Parathyroid adenoma (tissue), 2 donors: ENCODE data around the gene RCBTB1.
A peak's percentile ranks its signal among the peaks of the same experiment; 100 is the strongest.
"Not testable (repeated sequence)": the region's sequence is repeated elsewhere in the genome, so short reads cannot be mapped to it uniquely, and the experiment has no call there.

ENCODE experiments used
- H2AFZ ChIP-seq: fragments of 300-600 bp; sonication (generic); one replicate; pipeline ENCODE4 v1.7.0; 2017; ENCODE audit warnings: antibody characterized with exemption, mild to moderate bottlenecking
- H3K27ac ChIP-seq: fragments of 300-600 bp; sonication (generic); one replicate; pipeline ENCODE4 v1.7.0; 2017
- H3K27me3 ChIP-seq: fragments of 300-600 bp; sonication (generic); one replicate; pipeline ENCODE4 v1.7.0; 2017; ENCODE audit warnings: low read length; ENCODE audit not compliant: control insufficient read depth, insufficient read depth
- H3K36me3 ChIP-seq: fragments of 300-600 bp; sonication (generic); one replicate; pipeline ENCODE4 v1.7.0; 2017; ENCODE audit warnings: low read length; ENCODE audit not compliant: control insufficient read depth, insufficient read depth
- H3K4me1 ChIP-seq: fragments of 300-600 bp; sonication (generic); one replicate; pipeline ENCODE4 v1.7.0; 2017; ENCODE audit warnings: control low read depth
- H3K4me2 ChIP-seq: fragments of 300-600 bp; sonication (generic); one replicate; pipeline ENCODE4 v1.7.0; 2017; ENCODE audit warnings: low read length
- H3K4me3 ChIP-seq: fragments of 300-600 bp; sonication (generic); one replicate; pipeline ENCODE4 v1.7.0; 2017; ENCODE audit warnings: low read depth, low read length
- H3K79me2 ChIP-seq: fragments of 300-600 bp; sonication (generic); one replicate; pipeline ENCODE4 v1.7.0; 2017; ENCODE audit warnings: control low read depth
- H3K9ac ChIP-seq: fragments of 300-600 bp; sonication (generic); one replicate; pipeline ENCODE4 v1.7.0; 2017; ENCODE audit warnings: mild to moderate bottlenecking
- H3K9me3 ChIP-seq: fragments of 300-600 bp; sonication (generic); one replicate; pipeline ENCODE4 v1.7.0; 2017; ENCODE audit warnings: low read length; ENCODE audit not compliant: control insufficient read depth
- TF ChIP-seq, protein P1 (sequence below): fragments of 300-600 bp; sonication (generic); IDR thresholded peaks from one replicate; pipeline ENCODE4 v1.7.0; 2017; ENCODE audit warnings: antibody characterized with exemption, mild to moderate bottlenecking
- donor health status: primary hyperparathyroidism.

RCBTB1 gene

DNA sequence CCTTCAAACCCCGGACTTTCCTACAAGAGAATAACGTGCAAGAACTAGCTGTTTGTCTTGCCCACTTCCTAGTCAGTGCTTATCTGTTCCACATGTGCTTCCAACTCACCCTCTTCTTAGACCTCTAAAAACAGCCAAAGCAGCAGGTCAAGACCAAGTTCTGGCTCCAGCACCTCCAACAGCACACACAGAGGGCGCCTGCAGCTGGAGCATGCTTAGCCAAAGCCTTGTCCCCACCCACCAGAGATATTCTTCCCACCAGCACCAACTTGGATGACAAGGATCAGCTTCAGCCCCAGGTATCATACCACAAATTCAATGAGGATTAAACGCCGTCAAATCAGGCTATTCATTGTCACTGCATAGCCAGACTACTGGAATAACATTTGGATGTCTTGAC is 17.9 kb downstream of the RCBTB1 start:
- no peak overlapping the region for H3K4me3 ChIP-seq

DNA sequence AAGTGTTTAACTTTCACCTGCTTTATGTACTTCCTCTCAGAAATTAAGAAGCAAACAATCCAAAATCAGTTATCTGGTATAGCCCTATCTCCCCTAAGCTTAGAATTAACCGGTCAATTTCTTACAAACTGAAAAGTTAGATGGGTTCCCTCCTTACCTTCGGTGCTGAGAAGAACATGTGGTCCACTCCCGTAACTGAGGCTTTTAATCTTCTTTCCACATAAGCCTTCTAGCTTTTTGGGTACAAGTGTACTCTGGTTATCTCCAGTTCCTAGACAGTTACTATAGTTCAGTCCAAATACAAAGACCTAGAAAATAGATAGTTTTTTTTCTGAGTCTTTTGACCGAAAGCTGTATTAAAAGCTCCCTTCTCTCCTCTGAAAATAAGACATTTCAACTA is 18.9 kb downstream of the RCBTB1 start:
- no peak overlapping the region for H3K4me3 ChIP-seq
- H3K27ac ChIP-seq, result no peak overlapping the region
- no peak overlapping the region for H2AFZ ChIP-seq
- no peaks in the 10 kb centered on the region for H3K36me3 ChIP-seq
- no peak overlapping the region for H3K9ac ChIP-seq
- no peaks in the 10 kb centered on the region for H3K4me1 ChIP-seq
- H3K27me3 ChIP-seq, result no peaks in the 10 kb centered on the region
- TF ChIP-seq, protein P1, sequence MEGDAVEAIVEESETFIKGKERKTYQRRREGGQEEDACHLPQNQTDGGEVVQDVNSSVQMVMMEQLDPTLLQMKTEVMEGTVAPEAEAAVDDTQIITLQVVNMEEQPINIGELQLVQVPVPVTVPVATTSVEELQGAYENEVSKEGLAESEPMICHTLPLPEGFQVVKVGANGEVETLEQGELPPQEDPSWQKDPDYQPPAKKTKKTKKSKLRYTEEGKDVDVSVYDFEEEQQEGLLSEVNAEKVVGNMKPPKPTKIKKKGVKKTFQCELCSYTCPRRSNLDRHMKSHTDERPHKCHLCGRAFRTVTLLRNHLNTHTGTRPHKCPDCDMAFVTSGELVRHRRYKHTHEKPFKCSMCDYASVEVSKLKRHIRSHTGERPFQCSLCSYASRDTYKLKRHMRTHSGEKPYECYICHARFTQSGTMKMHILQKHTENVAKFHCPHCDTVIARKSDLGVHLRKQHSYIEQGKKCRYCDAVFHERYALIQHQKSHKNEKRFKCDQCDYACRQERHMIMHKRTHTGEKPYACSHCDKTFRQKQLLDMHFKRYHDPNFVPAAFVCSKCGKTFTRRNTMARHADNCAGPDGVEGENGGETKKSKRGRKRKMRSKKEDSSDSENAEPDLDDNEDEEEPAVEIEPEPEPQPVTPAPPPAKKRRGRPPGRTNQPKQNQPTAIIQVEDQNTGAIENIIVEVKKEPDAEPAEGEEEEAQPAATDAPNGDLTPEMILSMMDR, result no peak
- no peaks in the 10 kb centered on the region for H3K79me2 ChIP-seq
- no peaks in the 10 kb centered on the region for H3K9me3 ChIP-seq
- no peak overlapping the region for H3K4me2 ChIP-seq

More for the DNA sequence above, 17.9 kb downstream of the RCBTB1 start:
- Histone ChIP-seq H3K4me1 (no peaks in the 10 kb centered on the region), H2AFZ (no peak overlapping the region), H3K79me2 (no peaks in the 10 kb centered on the region), H3K27me3 (no peaks in the 10 kb centered on the region), H3K9me3 (no peaks in the 10 kb centered on the region), H3K4me2 (no peak overlapping the region), H3K9ac (no peak overlapping the region), H3K36me3 (no peaks in the 10 kb centered on the region), H3K27ac (no peak overlapping the region)
- TF ChIP-seq, protein P1, result no peak

DNA sequence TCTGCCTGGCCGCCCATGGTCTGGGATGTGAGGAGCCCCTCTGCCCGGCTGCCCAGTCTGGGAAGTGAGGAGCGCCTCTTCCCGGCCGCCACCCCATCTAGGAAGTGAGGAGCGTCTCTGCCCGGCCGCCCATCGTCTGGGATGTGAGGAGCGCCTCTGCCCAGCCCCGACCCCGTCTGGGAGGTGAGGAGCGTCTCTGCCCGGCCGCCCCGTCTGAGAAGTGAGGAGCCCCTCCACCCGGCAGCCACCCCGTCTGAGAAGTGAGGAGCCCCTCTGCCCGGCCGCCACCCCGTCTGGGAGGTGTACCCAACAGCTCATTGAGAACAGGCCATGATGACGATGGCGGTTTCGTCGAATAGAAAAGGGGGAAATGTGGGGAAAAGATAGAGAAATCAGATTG is 19.9 kb downstream of the RCBTB1 start:
- not testable (repeated sequence) for H3K4me1 ChIP-seq, H3K9me3 ChIP-seq, H3K4me2 ChIP-seq, H3K27me3 ChIP-seq, H3K27ac ChIP-seq, H3K9ac ChIP-seq, H3K79me2 ChIP-seq, H2AFZ ChIP-seq, H3K36me3 ChIP-seq, H3K4me3 ChIP-seq

DNA sequence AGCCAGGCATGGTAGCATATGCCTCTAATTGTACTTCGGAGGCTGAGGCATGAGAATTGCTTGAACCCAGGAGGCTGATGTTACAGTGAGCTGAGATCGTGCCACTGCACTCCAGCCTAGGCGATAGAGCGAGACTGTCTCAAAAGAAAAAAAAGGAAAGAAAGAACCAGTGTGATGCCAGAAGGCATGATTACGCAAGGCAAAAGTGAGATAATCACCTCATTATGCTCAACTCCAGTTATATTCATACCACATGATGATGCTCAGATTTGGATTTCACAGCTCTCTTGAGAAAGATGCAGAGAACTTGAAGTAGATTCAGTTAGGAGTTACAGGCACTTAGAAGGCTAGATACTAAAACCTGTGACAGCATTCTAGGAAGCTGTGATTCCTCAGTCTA is 21.8 kb downstream of the RCBTB1 start:
- H3K4me3 ChIP-seq, result no peak overlapping the region
- H3K27ac ChIP-seq, result no peak overlapping the region
- no peak overlapping the region for H3K4me2 ChIP-seq
- TF ChIP-seq, protein P1, result no peak
- H3K27me3 ChIP-seq, result no peaks in the 10 kb centered on the region
- H3K79me2 ChIP-seq, result no peaks in the 10 kb centered on the region
- H3K9ac ChIP-seq, result no peak overlapping the region
- no peaks in the 10 kb centered on the region for H3K4me1 ChIP-seq
- H3K9me3 ChIP-seq, result no peaks in the 10 kb centered on the region
- H3K36me3 ChIP-seq, result no peaks in the 10 kb centered on the region
- H2AFZ ChIP-seq, result no peak overlapping the region

DNA sequence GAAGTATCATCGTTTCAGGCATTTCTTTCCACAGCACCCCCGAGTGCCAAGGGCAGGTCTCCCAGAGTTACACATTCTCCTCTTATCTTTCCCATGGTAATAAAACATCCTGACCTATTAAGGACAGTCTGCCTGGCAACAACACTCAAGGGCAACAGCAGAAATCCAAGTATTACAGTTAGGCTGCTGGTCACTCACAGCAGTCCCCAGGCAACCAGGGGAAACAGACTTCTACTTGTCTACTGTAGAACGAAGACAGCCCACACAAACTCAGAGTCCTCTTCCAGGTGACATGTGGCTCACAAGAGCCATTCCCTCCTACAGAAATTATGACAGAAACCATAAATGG is 24.3 kb downstream of the RCBTB1 start:
- Histone ChIP-seq H3K4me2 (peak overlapping the region; percentile 32), H3K36me3 (no peaks in the 10 kb centered on the region), H2AFZ (no peak overlapping the region), H3K27ac (no peak overlapping the region), H3K79me2 (no peaks in the 10 kb centered on the region), H3K4me3 (peak overlapping the region; percentile 30), H3K9me3 (no peaks in the 10 kb centered on the region), H3K9ac (no peak overlapping the region), H3K4me1 (no peaks in the 10 kb centered on the region), H3K27me3 (no peaks in the 10 kb centered on the region)
- TF ChIP-seq, protein P1, result no peak
